ENCODE results near the gene SMS. TPM values are rescaled to one million over a fixed set of nuclear protein-coding genes. Genes with fewer than 3 reads are reported as not detected.

SMS gene
- total RNA-seq: 105 and 111 TPM in 2 replicates

GRCh38 chrX:21940356-21940829, at the start of gene SMS:
SMS (plus strand) TSS chrX:21940709; CDS start chrX:21940825, 116 bp downstream.

GRCh38 chrX:22032084-22032483, 91.6 kb downstream of the SMS start, which contains the start of gene PHEX:
PHEX (plus strand) TSS chrX:22032325; CDS start chrX:22033006, 681 bp downstream.

Other genes with a start within 250 kb of the SMS start
- not detected in 2 replicates for gene SMPX, start 182.6 kb upstream of the SMS start, total RNA-seq
- 2.9 and 11.0 TPM in 2 replicates for gene MBTPS2, start 101.1 kb upstream of the SMS start, total RNA-seq
- gene YY2, start 84.7 kb upstream of the SMS start, total RNA-seq: 0.97 and 3.6 TPM in 2 replicates
- 0.19 and 0.32 TPM in 2 replicates for gene PHEX, start 91.6 kb downstream of the SMS start, total RNA-seq

All from bladder microvascular endothelial cell (primary cell).